ENCODE results near the gene SARNP. TPM values are rescaled to one million over a fixed set of nuclear protein-coding genes. Genes with fewer than 3 reads are reported as not detected.
A peak's percentile ranks its signal among the peaks of the same experiment; 100 is the strongest.

Gene SARNP
- total RNA-seq, 1 experiment from 2014 or later, result 98.3 TPM

DNA sequence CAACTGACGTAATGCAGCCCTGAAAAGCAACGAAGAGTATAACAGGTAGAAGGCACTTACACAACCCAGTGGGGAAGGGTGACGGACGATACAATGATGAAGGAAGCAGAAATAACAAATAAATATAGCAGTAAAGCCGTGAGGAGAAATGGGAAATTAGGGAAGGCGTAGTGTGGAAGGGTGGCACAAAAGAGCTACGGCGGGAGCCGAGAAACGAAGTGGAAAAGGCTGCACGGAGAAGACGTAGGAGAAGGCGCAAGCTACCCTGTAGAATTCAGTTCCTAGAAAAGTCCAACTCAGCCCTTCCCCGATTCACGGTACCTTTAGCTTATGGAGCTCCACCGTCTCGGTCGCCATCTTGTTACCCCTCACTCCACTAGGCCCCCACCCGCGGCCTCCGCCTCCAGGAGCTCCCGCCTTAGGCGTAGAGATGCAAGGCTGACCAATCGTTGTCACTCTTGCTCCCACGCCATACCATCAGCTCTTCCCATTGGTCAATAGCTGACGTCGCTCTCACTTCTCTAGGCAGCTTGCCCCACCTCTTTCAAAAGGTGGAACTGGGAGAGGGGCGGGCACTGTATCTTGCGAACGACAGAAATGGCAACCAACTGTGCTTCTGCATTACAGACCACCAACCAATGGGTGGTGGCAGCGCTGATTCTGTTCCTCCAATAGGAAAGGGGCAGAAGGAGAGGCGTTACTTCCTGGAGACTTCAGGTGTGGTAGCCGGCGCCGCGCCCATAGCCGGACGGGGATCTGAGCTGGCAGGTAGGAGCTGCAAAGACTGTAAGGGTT lies at the start of gene SARNP, which contains the start of gene ORMDL2 (continued):
- TF ChIP-seq, protein P1, sequence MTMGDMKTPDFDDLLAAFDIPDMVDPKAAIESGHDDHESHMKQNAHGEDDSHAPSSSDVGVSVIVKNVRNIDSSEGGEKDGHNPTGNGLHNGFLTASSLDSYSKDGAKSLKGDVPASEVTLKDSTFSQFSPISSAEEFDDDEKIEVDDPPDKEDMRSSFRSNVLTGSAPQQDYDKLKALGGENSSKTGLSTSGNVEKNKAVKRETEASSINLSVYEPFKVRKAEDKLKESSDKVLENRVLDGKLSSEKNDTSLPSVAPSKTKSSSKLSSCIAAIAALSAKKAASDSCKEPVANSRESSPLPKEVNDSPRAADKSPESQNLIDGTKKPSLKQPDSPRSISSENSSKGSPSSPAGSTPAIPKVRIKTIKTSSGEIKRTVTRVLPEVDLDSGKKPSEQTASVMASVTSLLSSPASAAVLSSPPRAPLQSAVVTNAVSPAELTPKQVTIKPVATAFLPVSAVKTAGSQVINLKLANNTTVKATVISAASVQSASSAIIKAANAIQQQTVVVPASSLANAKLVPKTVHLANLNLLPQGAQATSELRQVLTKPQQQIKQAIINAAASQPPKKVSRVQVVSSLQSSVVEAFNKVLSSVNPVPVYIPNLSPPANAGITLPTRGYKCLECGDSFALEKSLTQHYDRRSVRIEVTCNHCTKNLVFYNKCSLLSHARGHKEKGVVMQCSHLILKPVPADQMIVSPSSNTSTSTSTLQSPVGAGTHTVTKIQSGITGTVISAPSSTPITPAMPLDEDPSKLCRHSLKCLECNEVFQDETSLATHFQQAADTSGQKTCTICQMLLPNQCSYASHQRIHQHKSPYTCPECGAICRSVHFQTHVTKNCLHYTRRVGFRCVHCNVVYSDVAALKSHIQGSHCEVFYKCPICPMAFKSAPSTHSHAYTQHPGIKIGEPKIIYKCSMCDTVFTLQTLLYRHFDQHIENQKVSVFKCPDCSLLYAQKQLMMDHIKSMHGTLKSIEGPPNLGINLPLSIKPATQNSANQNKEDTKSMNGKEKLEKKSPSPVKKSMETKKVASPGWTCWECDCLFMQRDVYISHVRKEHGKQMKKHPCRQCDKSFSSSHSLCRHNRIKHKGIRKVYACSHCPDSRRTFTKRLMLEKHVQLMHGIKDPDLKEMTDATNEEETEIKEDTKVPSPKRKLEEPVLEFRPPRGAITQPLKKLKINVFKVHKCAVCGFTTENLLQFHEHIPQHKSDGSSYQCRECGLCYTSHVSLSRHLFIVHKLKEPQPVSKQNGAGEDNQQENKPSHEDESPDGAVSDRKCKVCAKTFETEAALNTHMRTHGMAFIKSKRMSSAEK (CRISPR knock-in tag; IDR thresholded peaks at IDR 0.05; ENCODE audit: borderline replicate concordance), result no peak
- 0 out of 2 replicates have a peak, but pooled peaks have one; percentile 52 for TF ChIP-seq NFATC4 (CRISPR knock-in tag; IDR thresholded peaks at IDR 0.05)
- TF ChIP-seq, protein P2, sequence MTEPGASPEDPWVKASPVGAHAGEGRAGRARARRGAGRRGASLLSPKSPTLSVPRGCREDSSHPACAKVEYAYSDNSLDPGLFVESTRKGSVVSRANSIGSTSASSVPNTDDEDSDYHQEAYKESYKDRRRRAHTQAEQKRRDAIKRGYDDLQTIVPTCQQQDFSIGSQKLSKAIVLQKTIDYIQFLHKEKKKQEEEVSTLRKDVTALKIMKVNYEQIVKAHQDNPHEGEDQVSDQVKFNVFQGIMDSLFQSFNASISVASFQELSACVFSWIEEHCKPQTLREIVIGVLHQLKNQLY (CRISPR knock-in tag; IDR thresholded peaks at IDR 0.05), result no peak
- TF ChIP-seq CREB1 (CRISPR knock-in tag; IDR thresholded peaks at IDR 0.05), result no peak
- no peak for TF ChIP-seq MYBL2 (CRISPR knock-in tag; IDR thresholded peaks at IDR 0.05)
- TF ChIP-seq PRRX2 (CRISPR knock-in tag; IDR thresholded peaks at IDR 0.05), result no peak
- TF ChIP-seq, protein P3, sequence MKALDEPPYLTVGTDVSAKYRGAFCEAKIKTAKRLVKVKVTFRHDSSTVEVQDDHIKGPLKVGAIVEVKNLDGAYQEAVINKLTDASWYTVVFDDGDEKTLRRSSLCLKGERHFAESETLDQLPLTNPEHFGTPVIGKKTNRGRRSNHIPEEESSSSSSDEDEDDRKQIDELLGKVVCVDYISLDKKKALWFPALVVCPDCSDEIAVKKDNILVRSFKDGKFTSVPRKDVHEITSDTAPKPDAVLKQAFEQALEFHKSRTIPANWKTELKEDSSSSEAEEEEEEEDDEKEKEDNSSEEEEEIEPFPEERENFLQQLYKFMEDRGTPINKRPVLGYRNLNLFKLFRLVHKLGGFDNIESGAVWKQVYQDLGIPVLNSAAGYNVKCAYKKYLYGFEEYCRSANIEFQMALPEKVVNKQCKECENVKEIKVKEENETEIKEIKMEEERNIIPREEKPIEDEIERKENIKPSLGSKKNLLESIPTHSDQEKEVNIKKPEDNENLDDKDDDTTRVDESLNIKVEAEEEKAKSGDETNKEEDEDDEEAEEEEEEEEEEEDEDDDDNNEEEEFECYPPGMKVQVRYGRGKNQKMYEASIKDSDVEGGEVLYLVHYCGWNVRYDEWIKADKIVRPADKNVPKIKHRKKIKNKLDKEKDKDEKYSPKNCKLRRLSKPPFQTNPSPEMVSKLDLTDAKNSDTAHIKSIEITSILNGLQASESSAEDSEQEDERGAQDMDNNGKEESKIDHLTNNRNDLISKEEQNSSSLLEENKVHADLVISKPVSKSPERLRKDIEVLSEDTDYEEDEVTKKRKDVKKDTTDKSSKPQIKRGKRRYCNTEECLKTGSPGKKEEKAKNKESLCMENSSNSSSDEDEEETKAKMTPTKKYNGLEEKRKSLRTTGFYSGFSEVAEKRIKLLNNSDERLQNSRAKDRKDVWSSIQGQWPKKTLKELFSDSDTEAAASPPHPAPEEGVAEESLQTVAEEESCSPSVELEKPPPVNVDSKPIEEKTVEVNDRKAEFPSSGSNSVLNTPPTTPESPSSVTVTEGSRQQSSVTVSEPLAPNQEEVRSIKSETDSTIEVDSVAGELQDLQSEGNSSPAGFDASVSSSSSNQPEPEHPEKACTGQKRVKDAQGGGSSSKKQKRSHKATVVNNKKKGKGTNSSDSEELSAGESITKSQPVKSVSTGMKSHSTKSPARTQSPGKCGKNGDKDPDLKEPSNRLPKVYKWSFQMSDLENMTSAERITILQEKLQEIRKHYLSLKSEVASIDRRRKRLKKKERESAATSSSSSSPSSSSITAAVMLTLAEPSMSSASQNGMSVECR (CRISPR knock-in tag; IDR thresholded peaks at IDR 0.05; ENCODE audit: borderline replicate concordance), result peak; percentile 58; the same call in 1 of the 2 replicates
- no peak for TF ChIP-seq ZNF416 (CRISPR knock-in tag; IDR thresholded peaks at IDR 0.05)
- 0 out of 2 replicates have a peak, but pooled peaks have one; percentile 34 for TF ChIP-seq FOXK1 (CRISPR knock-in tag; IDR thresholded peaks at IDR 0.05)
- no peak for TF ChIP-seq GTF2I (CRISPR knock-in tag; conservative IDR thresholded peaks at IDR 0.05)
- TF ChIP-seq, protein P4, sequence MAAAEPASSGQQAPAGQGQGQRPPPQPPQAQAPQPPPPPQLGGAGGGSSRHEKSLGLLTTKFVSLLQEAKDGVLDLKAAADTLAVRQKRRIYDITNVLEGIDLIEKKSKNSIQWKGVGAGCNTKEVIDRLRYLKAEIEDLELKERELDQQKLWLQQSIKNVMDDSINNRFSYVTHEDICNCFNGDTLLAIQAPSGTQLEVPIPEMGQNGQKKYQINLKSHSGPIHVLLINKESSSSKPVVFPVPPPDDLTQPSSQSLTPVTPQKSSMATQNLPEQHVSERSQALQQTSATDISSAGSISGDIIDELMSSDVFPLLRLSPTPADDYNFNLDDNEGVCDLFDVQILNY (CRISPR knock-in tag; IDR thresholded peaks at IDR 0.05), result peak; percentile 32; the same call in 1 of the 2 replicates
- TF ChIP-seq JUN (CRISPR knock-in tag; IDR thresholded peaks at IDR 0.05), result no peak
- no peak for TF ChIP-seq ZNF317 (CRISPR knock-in tag; IDR thresholded peaks at IDR 0.05; ENCODE audit: borderline replicate concordance, low read depth)
- TF ChIP-seq, protein P5, sequence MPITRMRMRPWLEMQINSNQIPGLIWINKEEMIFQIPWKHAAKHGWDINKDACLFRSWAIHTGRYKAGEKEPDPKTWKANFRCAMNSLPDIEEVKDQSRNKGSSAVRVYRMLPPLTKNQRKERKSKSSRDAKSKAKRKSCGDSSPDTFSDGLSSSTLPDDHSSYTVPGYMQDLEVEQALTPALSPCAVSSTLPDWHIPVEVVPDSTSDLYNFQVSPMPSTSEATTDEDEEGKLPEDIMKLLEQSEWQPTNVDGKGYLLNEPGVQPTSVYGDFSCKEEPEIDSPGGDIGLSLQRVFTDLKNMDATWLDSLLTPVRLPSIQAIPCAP (CRISPR knock-in tag; IDR thresholded peaks at IDR 0.05), result no peak

Measured in WTC11 (cell line).